ENCODE results near the gene OR9Q1.
A peak's percentile ranks its signal among the peaks of the same experiment; 100 is the strongest.

OR9Q1 gene

DNA sequence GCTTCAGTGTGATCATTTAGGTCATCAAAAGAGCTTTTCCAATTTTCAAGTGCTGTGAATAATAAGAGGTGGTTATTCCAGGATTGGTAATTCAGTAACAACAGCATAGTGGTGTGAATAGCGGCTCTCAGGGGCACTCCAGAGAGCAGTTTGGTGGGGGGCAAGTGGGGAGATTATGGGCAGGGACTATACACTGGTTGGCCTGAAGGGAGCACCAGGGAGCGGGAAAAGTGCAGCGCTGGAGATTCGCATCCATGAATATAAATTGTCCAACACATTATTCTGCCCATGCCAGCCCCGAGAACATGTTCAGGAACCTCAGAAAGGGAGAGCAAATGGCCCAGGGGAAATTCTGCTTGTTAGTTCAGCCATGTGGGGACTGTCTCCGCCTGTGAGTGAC lies 45.0 kb downstream of the OR9Q1 start:
- DNase-seq (ENCODE audit: low read depth) = no peak
- H3K4me3 ChIP-seq (ENCODE audit: low read length) = no peak overlapping the region
- TF ChIP-seq, protein P1, sequence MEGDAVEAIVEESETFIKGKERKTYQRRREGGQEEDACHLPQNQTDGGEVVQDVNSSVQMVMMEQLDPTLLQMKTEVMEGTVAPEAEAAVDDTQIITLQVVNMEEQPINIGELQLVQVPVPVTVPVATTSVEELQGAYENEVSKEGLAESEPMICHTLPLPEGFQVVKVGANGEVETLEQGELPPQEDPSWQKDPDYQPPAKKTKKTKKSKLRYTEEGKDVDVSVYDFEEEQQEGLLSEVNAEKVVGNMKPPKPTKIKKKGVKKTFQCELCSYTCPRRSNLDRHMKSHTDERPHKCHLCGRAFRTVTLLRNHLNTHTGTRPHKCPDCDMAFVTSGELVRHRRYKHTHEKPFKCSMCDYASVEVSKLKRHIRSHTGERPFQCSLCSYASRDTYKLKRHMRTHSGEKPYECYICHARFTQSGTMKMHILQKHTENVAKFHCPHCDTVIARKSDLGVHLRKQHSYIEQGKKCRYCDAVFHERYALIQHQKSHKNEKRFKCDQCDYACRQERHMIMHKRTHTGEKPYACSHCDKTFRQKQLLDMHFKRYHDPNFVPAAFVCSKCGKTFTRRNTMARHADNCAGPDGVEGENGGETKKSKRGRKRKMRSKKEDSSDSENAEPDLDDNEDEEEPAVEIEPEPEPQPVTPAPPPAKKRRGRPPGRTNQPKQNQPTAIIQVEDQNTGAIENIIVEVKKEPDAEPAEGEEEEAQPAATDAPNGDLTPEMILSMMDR (conservative IDR thresholded peaks at IDR 0.05; ENCODE audit: low read length) = no peak

DNA sequence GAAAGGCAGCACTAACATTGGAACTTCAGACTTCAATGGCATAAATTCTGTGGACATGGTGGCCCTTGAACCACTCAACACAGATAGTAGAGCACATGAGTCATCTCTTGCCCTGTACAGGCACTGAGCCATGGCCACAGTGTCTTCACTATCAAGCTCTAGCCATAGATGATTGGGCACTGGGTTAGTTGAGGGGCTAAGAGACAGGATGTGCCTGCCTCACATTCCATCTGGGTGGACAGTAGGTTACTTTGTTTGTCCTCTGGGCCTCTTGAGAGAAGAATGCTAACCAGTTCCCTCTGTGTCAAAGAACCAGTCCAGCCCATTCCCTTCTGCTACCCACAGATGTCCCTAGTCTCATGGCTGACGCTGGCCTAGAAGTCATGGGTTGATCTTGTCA lies 46.9 kb downstream of the OR9Q1 start:
- DNase-seq (ENCODE audit: low read depth) = no peak
- TF ChIP-seq, protein P1 (conservative IDR thresholded peaks at IDR 0.05; ENCODE audit: low read length) = no peak
- no peak overlapping the region for H3K4me3 ChIP-seq (ENCODE audit: low read length)

- TF ChIP-seq, protein P1 (conservative IDR thresholded peaks at IDR 0.05; ENCODE audit: low read length) = no peak
- no peak overlapping the region for H3K4me3 ChIP-seq (ENCODE audit: low read length)
- DNase-seq (ENCODE audit: low read depth) = peak; percentile 37
Observed at GRCh38 chr11:58075781-58076180, 52.1 kb downstream of the OR9Q1 start.

- no peak for DNase-seq (ENCODE audit: low read depth)
- TF ChIP-seq, protein P1 (conservative IDR thresholded peaks at IDR 0.05; ENCODE audit: low read length) = no peak
- no peak overlapping the region for H3K4me3 ChIP-seq (ENCODE audit: low read length)
Observed at GRCh38 chr11:58086528-58086927, 62.8 kb downstream of the OR9Q1 start.

GRCh38 chr11:58097437-58097836 lies 73.8 kb downstream of the OR9Q1 start:
- DNase-seq (ENCODE audit: low read depth) = no peak
- TF ChIP-seq, protein P1 (conservative IDR thresholded peaks at IDR 0.05; ENCODE audit: low read length) = no peak
- no peak overlapping the region for H3K4me3 ChIP-seq (ENCODE audit: low read length)

GRCh38 chr11:58121096-58121495 lies 97.4 kb downstream of the OR9Q1 start:
- no peak for DNase-seq (ENCODE audit: low read depth)
- no peak overlapping the region for H3K4me3 ChIP-seq (ENCODE audit: low read length)
- TF ChIP-seq, protein P1 (conservative IDR thresholded peaks at IDR 0.05; ENCODE audit: low read length) = no peak

GRCh38 chr11:58125469-58125868 lies 101.8 kb downstream of the OR9Q1 start, which contains the start of gene OR9I1:
OR9I1 (minus strand) TSS chr11:58125530; CDS start chr11:58119444, 6,086 bp downstream.
- TF ChIP-seq, protein P1 (conservative IDR thresholded peaks at IDR 0.05; ENCODE audit: low read length) = no peak
- no peak within 1 kb of the TSS for H3K4me3 ChIP-seq (ENCODE audit: low read length)
- DNase-seq (ENCODE audit: low read depth) = no peak
